K562 (cell line): ENCODE results near the gene CCL24. TPM values are rescaled to one million over a fixed set of nuclear protein-coding genes. Genes with fewer than 3 reads are reported as not detected.

Experiments
- ARNT ChIP-seq, 2 experiments: fragments of 450-650 bp; IDR thresholded peaks; 2 replicates each; pipeline ENCODE4 v1.6.1; 2016; ENCODE audit warnings: mild to moderate bottlenecking in 1 of 2
- BRD9 ChIP-seq: fragments of 450-650 bp; IDR thresholded peaks from 2 replicates; pipeline ENCODE4 v1.6.1; 2018; ENCODE audit warnings: low read depth; ENCODE audit not compliant: partially characterized antibody
- DNMT1 ChIP-seq: fragments of 450-650 bp; IDR thresholded peaks from 2 replicates; pipeline ENCODE4 v1.6.1; 2016; ENCODE audit warnings: antibody characterized with exemption, mild to moderate bottlenecking
- LCOR ChIP-seq: sonication (generic); formaldehyde crosslinking; IDR thresholded peaks from 2 replicates; pipeline ENCODE4 v1.8.0; 2022; ENCODE audit warnings: mild to moderate bottlenecking, missing genetic modification reagents
- PBX2 ChIP-seq, 2 experiments: IDR thresholded peaks in 1 of 2; conservative IDR thresholded peaks in 1 of 2; 2 replicates each; pipeline ENCODE4 v1.6.1; 2016; ENCODE audit warnings: low read depth in 2 of 2, mild to moderate bottlenecking in 1 of 2, missing compliant biosample characterization in 1 of 2, missing genetic modification characterization in 1 of 2, moderate library complexity in 1 of 2
- TEAD1 ChIP-seq, 2 experiments: fragments of 450-650 bp in 1 of 2; sonication (generic) in 1 of 2; formaldehyde crosslinking; IDR thresholded peaks; 2 replicates each; pipeline versions ENCODE4 v1.4.0 to v1.8.0; 2020 to 2022; ENCODE audit warnings: mild to moderate bottlenecking in 2 of 2, missing genetic modification reagents in 1 of 2
- TEAD4 ChIP-seq, 2 experiments: sonication (generic) in 1 of 2; formaldehyde crosslinking in 1 of 2; IDR thresholded peaks; 2 replicates each; pipeline versions ENCODE4 v1.6.1 to v1.8.0; 2012 to 2022; ENCODE audit warnings: borderline replicate concordance in 1 of 2, inconsistent platforms in 1 of 2, low read length in 1 of 2, mild to moderate bottlenecking in 1 of 2, missing genetic modification reagents in 1 of 2
- ZNF146 ChIP-seq: IDR thresholded peaks from one replicate; pipeline ENCODE4 v1.6.1; 2018; ENCODE audit warnings: missing compliant biosample characterization; ENCODE audit not compliant: unreplicated experiment
- ZNF239 ChIP-seq: fragments of 250-450 bp; sonication (Bioruptor Pico); IDR thresholded peaks from 2 replicates; pipeline ENCODE4 v1.4.0; 2020; ENCODE audit warnings: mild to moderate bottlenecking
- polyA plus RNA-seq, 8 experiments: library from polyadenylated mRNA; depleted of rRNA in 4 of 8; stranded (reverse) in 5 of 8; unstranded in 3 of 8; fragments of >200 nt; fragmentation: Nextera tagmentation in 2 of 8; fragmentation: Illumina TruSeq in 1 of 8; extraction: Ambion mirVana in 2 of 8; extraction: Trizol in 1 of 8; gene quantifications; 2 replicates each; pipeline versions ENCODE4 v1.2.1 to v1.2.3, GENCODE V29; 2011 to 2014; ENCODE audit warnings: inconsistent platforms in 1 of 8, missing spikeins in 1 of 8
- total RNA-seq, 7 experiments: library from RNA; depleted of rRNA in 6 of 7; stranded (reverse); fragments of >200 nt in 6 of 7; fragmentation: Illumina TruSeq in 2 of 7; extraction: Trizol in 2 of 7; gene quantifications; 2 replicates each; pipeline versions ENCODE4 v1.2.1 to v1.2.3, GENCODE V29; 2011 to 2021; ENCODE audit warnings: low replicate concordance in 1 of 7

CCL24 gene
- total and polyA plus RNA-seq, 9 of the 15 experiments (the other 6 are each of a cell fraction or from before 2014, with no cell fraction given): 0.45 to 3.6 (median 0.95) TPM; not detected in 1

GRCh38 chr7:75762350-75762917, 51.2 kb downstream of the CCL24 start (continued):
- no peak for TF ChIP-seq PBX2 (CRISPR knock-in tag; IDR thresholded peaks at IDR 0.05; ENCODE audit: low read depth)
- TF ChIP-seq PBX2 (tag; conservative IDR thresholded peaks at IDR 0.05; ENCODE audit: low read depth): peak; percentile 69
- TF ChIP-seq BRD9: peak; percentile 40
- TF ChIP-seq TEAD1 (CRISPR knock-in tag; IDR thresholded peaks at IDR 0.05): 0 out of 4 replicates have a peak, but pooled peaks of 1 of the 2 experiments have one; percentile 30
- TF ChIP-seq DNMT1: 0 out of 2 replicates have a peak, but pooled peaks have one; percentile 29
- TF ChIP-seq TEAD4 (IDR thresholded peaks at IDR 0.05; ENCODE audit: low read length): 0 out of 2 replicates have a peak, but pooled peaks have one; percentile 25
- TF ChIP-seq TEAD4 (CRISPR knock-in tag; IDR thresholded peaks at IDR 0.05; ENCODE audit: borderline replicate concordance): no peak
- peak; percentile 42; the same call in 1 of the 2 replicates for TF ChIP-seq LCOR (CRISPR knock-in tag)
- 0 out of 2 replicates have a peak, but pooled peaks have one; percentile 5 for TF ChIP-seq ZNF239 (CRISPR knock-in tag)
- TF ChIP-seq ARNT (IDR thresholded peaks at IDR 0.05): peak in 1 of 2 experiments; percentile 73; a peak in 2 of 4 replicates
- TF ChIP-seq ZNF146 (CRISPR knock-in tag): no peak
- TF ChIP-seq, all 486 proteins: peak for 30
